ENCODE data around the gene PTPRE. TPM values are rescaled to one million over a fixed set of nuclear protein-coding genes. Genes with fewer than 3 reads are reported as not detected.

PTPRE gene
- total RNA-seq, 1 donor from 2014 or later, result 70.6 TPM

DNA sequence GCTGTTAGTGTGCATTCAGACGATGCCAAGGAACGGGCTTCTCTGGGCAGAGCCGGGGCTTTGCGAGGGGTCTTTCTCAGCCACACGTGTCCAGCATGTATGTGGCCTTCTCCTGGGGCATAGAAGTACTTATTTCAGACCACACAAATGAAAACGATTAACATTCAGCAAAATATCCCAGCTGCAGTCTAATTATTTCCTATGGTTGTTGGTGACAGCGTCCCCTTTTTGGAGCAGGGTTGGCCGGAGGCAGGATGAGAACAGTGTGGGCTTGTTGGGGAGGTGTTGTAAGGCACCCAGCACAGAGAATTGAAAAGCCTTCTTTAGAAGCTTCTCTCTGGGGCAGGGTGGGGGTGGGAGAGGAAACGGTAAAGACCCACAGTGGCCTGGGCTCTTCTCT, 54.2 kb downstream of the PTPRE start:
- Histone ChIP-seq H3K9me3 (no peaks in the 10 kb centered on the region), H3K27me3 (no peaks in the 10 kb centered on the region), H3K4me3 (no peak overlapping the region), H3K4me1 (no peaks in the 10 kb centered on the region), H3K27ac (no peak overlapping the region), H3K36me3 (no peaks in the 10 kb centered on the region)
- TF ChIP-seq, protein P1, sequence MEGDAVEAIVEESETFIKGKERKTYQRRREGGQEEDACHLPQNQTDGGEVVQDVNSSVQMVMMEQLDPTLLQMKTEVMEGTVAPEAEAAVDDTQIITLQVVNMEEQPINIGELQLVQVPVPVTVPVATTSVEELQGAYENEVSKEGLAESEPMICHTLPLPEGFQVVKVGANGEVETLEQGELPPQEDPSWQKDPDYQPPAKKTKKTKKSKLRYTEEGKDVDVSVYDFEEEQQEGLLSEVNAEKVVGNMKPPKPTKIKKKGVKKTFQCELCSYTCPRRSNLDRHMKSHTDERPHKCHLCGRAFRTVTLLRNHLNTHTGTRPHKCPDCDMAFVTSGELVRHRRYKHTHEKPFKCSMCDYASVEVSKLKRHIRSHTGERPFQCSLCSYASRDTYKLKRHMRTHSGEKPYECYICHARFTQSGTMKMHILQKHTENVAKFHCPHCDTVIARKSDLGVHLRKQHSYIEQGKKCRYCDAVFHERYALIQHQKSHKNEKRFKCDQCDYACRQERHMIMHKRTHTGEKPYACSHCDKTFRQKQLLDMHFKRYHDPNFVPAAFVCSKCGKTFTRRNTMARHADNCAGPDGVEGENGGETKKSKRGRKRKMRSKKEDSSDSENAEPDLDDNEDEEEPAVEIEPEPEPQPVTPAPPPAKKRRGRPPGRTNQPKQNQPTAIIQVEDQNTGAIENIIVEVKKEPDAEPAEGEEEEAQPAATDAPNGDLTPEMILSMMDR (IDR thresholded peaks at IDR 0.05), result no peak
- DNase-seq, result no peak
- ATAC-seq, result no peak
- intact Hi-C loops (cut with DNase I), result no loop called here

DNA sequence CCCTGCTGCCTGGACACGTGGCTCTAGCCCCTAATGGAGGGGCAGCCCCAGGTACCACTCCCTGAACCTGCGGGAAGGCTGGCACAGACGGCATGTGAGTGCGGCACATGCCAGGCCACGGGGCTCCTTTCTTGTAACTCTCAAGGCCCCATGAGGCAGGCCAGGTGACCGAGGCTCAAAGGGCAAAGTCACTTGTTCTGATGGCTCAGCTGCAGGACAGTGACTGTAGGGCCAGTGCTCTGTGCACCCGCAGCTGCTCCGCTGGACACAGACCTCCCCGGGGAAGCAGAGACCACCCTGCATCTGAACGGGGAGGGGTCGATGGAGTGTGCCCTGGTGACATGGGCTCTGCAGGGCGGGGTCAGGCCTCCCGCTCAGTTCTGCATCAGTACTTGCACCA, 55.3 kb downstream of the PTPRE start:
- Histone ChIP-seq H3K9me3 (no peaks in the 10 kb centered on the region), H3K27me3 (no peaks in the 10 kb centered on the region), H3K4me1 (no peaks in the 10 kb centered on the region), H3K27ac (no peak overlapping the region), H3K36me3 (no peaks in the 10 kb centered on the region), H3K4me3 (no peak overlapping the region)
- no peak for DNase-seq
- no peak for ATAC-seq
- intact Hi-C loops (cut with DNase I), result no loop called here
- TF ChIP-seq, protein P1 (IDR thresholded peaks at IDR 0.05), result no peak

DNA sequence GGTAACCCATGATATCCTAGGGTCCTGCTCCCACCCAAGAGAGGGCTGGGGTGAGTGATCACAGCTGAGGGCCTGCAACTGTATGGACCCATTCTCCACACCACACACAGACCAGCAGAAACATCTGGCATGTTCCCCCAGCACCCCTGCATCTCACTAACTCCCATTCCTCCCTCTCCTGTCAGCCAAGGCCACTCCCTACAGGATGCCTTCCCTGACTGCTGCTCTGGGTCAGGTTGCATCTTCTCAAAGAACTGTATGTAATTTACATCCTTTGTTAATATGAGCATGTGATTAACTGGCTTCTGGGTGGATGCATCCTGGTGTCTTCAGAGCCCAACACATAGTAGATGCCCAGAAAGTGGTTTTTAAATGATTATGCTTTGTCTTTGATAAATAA, 56.2 kb downstream of the PTPRE start:
- intact Hi-C loops (cut with DNase I), result no loop called here
- no peak for DNase-seq
- H3K36me3 ChIP-seq, result no peaks in the 10 kb centered on the region
- TF ChIP-seq, protein P1 (IDR thresholded peaks at IDR 0.05), result no peak
- peak; percentile 9 for ATAC-seq
- H3K9me3 ChIP-seq, result no peaks in the 10 kb centered on the region
- no peaks in the 10 kb centered on the region for H3K27me3 ChIP-seq
- no peak overlapping the region for H3K4me3 ChIP-seq
- no peak overlapping the region for H3K27ac ChIP-seq
- H3K4me1 ChIP-seq, result peaks cover 4% of the 10 kb centered on the region

DNA sequence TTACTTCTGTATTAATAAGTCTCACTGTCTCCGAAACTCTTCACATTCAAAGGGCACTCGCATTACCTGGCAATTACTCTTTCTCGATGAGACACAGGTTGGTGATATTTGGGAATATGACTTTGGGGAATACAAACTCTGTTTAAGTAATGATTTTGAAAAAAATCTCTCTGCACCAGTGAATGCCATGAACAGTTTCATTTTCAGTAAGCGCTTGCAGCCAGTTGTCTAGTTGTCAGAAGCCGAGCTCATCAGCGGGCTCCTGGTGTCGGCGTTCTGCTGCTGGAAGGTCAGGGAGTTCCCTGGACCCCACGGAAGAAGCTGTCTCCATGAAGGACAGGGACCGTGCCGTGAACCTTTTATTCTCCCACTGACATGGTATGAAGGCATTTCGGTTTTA, 57.7 kb downstream of the PTPRE start:
- Histone ChIP-seq H3K4me1 (peaks cover 8% of the 10 kb centered on the region), H3K4me3 (no peak overlapping the region), H3K27me3 (no peaks in the 10 kb centered on the region), H3K36me3 (no peaks in the 10 kb centered on the region), H3K27ac (no peak overlapping the region), H3K9me3 (no peaks in the 10 kb centered on the region)
- DNase-seq (no peak), ATAC-seq (no peak)
- TF ChIP-seq, protein P1 (IDR thresholded peaks at IDR 0.05), result no peak
- intact Hi-C loops (cut with DNase I), result no loop called here

DNA sequence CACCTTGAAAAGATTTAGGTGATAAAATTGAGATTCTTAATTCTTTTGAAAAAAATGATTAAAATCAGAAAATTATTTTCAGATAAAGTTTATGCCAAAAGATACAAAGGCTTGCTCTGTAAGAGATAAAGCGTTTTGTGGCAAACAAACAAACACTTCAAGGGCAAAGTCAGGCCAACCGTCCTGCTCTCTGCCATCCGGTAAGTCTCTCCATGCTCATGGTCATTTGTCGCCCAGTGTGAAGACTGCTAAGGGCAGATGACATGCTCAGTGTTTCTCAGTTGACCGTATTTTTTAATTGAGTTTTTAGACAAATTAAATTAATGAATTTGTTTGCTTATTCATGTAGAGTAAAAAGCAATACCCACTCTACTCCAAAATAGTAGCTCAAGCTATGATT, 60.0 kb downstream of the PTPRE start:
- no peak for DNase-seq

More for the DNA sequence above, 60.0 kb downstream of the PTPRE start:
- ATAC-seq, result no peak
- Histone ChIP-seq H3K4me1 (peaks cover 8% of the 10 kb centered on the region), H3K27ac (no peak overlapping the region), H3K27me3 (no peaks in the 10 kb centered on the region), H3K9me3 (no peaks in the 10 kb centered on the region), H3K4me3 (no peak overlapping the region), H3K36me3 (no peaks in the 10 kb centered on the region)
- intact Hi-C loops (cut with DNase I), result no loop called here
- TF ChIP-seq, protein P1 (IDR thresholded peaks at IDR 0.05), result no peak

Measured in upper lobe of right lung (tissue), 1 donor.